ENCODE data around the gene DSTYK.

Gene DSTYK

GRCh38 chr1:205128050-205128449 is 83.5 kb downstream of the DSTYK start:
- DNase-seq = no peak

GRCh38 chr1:205127646-205128045 is 83.9 kb downstream of the DSTYK start:
- no peak for DNase-seq

GRCh38 chr1:205124726-205125125 is 86.8 kb downstream of the DSTYK start:
- DNase-seq = no peak

- DNase-seq = no peak
Measured at GRCh38 chr1:205122489-205122882, 89.0 kb downstream of the DSTYK start.

- DNase-seq = peak; percentile 96
Measured at GRCh38 chr1:205121660-205122488, 89.6 kb downstream of the DSTYK start, which contains the start of gene RBBP5. Gene RBBP5 (minus strand): TSS chr1:205121978. CDS start chr1:205121873, 105 bp downstream.

- no peak for DNase-seq
Measured at GRCh38 chr1:205118752-205119151, 92.8 kb downstream of the DSTYK start.

GRCh38 chr1:205111354-205111753 is 100.1 kb downstream of the DSTYK start:
- no peak for DNase-seq

GRCh38 chr1:205109711-205110110 is 101.8 kb downstream of the DSTYK start:
- DNase-seq = no peak

GRCh38 chr1:205109269-205109668 is 102.2 kb downstream of the DSTYK start:
- no peak for DNase-seq

- DNase-seq = no peak
Measured at GRCh38 chr1:205108464-205108863, 103.0 kb downstream of the DSTYK start.

GRCh38 chr1:205107327-205107726 is 104.2 kb downstream of the DSTYK start:
- DNase-seq = no peak

- no peak for DNase-seq
Measured at GRCh38 chr1:205102404-205102803, 109.1 kb downstream of the DSTYK start.

- no peak for DNase-seq
Measured at GRCh38 chr1:205098242-205098641, 113.3 kb downstream of the DSTYK start.

- no peak for DNase-seq
Measured at GRCh38 chr1:205095422-205095821, 116.1 kb downstream of the DSTYK start.

All from fibroblast of skin of back (primary cell).